Measurements from ENCODE around the gene ANKRD40CL. TPM values are rescaled to one million over a fixed set of nuclear protein-coding genes. Genes with fewer than 3 reads are reported as not detected.
"Not testable (repeated sequence)": the region's sequence is repeated elsewhere in the genome, so short reads cannot be mapped to it uniquely, and the experiment has no call there.

The ANKRD40CL gene
- polyA plus RNA-seq, 1 donor, result not detected

GRCh38 chr17:50758989-50759544, 8.3 kb downstream of the ANKRD40CL start:
- no peak for DNase-seq

- no peak for DNase-seq
Measured at GRCh38 chr17:50758524-50758923, 8.8 kb downstream of the ANKRD40CL start.

- no peak for DNase-seq
Measured at GRCh38 chr17:50754521-50754920, 12.8 kb downstream of the ANKRD40CL start.

- no peak for DNase-seq
Measured at GRCh38 chr17:50749245-50749644, 18.1 kb downstream of the ANKRD40CL start.

GRCh38 chr17:50745631-50746030, 21.7 kb downstream of the ANKRD40CL start:
- DNase-seq, result no peak

GRCh38 chr17:50739098-50739497, 28.2 kb downstream of the ANKRD40CL start:
- DNase-seq, result no peak

GRCh38 chr17:50737118-50737698, 30.1 kb downstream of the ANKRD40CL start:
- DNase-seq, result no peak

- DNase-seq, result no peak
Measured at GRCh38 chr17:50735287-50735686, 32.0 kb downstream of the ANKRD40CL start.

- DNase-seq, result no peak
Measured at GRCh38 chr17:50731575-50732460, 35.5 kb downstream of the ANKRD40CL start.

- DNase-seq, result no peak
Measured at GRCh38 chr17:50728881-50729765, 38.2 kb downstream of the ANKRD40CL start.

- DNase-seq, result no peak
Measured at GRCh38 chr17:50728112-50728429, 39.2 kb downstream of the ANKRD40CL start.

GRCh38 chr17:50725769-50726655, 41.3 kb downstream of the ANKRD40CL start:
- DNase-seq, result no peak

GRCh38 chr17:50724622-50725021, 42.7 kb downstream of the ANKRD40CL start:
- DNase-seq, result not testable (repeated sequence)

- DNase-seq, result no peak
Measured at GRCh38 chr17:50722746-50723145, 44.6 kb downstream of the ANKRD40CL start.

- no peak for DNase-seq
Measured at GRCh38 chr17:50721194-50722010, 45.9 kb downstream of the ANKRD40CL start.

- DNase-seq, result no peak
Measured at GRCh38 chr17:50719924-50720794, 47.2 kb downstream of the ANKRD40CL start.

GRCh38 chr17:50719144-50719923, 48.0 kb downstream of the ANKRD40CL start, which contains the start of gene LUC7L3:
Gene LUC7L3 (plus strand): TSS chr17:50719603. CDS start chr17:50719733, 130 bp downstream.
- peak; percentile 96 for DNase-seq

- DNase-seq, result no peak
Measured at GRCh38 chr17:50715471-50715870, 51.8 kb downstream of the ANKRD40CL start.

GRCh38 chr17:50712641-50713040, 54.7 kb downstream of the ANKRD40CL start:
- no peak for DNase-seq

Data from hindlimb muscle (tissue), 1 donor.